ENCODE results near the gene TRAF3.

Gene TRAF3

GRCh38 chr14:102731871-102732800, 45.1 kb upstream of the TRAF3 start:
- no peak for TF ChIP-seq CTCF (IDR thresholded peaks at IDR 0.05; ENCODE audit: control insufficient read depth, extremely low read depth, insufficient read depth)
- DNase-seq (ENCODE audit: low read depth), result no peak
- H3K4me3 ChIP-seq (ENCODE audit: low read depth, low read length), result no peak overlapping the region

GRCh38 chr14:102732924-102733323, 44.3 kb upstream of the TRAF3 start:
- DNase-seq (ENCODE audit: low read depth), result no peak
- H3K4me3 ChIP-seq (ENCODE audit: low read depth, low read length), result no peak overlapping the region
- no peak for TF ChIP-seq CTCF (IDR thresholded peaks at IDR 0.05; ENCODE audit: control insufficient read depth, extremely low read depth, insufficient read depth)

- H3K4me3 ChIP-seq (ENCODE audit: low read depth, low read length), result no peak overlapping the region
- no peak for DNase-seq (ENCODE audit: low read depth)
- no peak for TF ChIP-seq CTCF (IDR thresholded peaks at IDR 0.05; ENCODE audit: control insufficient read depth, extremely low read depth, insufficient read depth)
These were observed 43.9 kb upstream of the TRAF3 start for GRCh38 chr14:102733326-102733725.

- TF ChIP-seq CTCF (IDR thresholded peaks at IDR 0.05; ENCODE audit: control insufficient read depth, extremely low read depth, insufficient read depth), result no peak
- no peak for DNase-seq (ENCODE audit: low read depth)
- H3K4me3 ChIP-seq (ENCODE audit: low read depth, low read length), result no peak overlapping the region
These were observed 42.8 kb upstream of the TRAF3 start for GRCh38 chr14:102734436-102734835.

- no peak for DNase-seq (ENCODE audit: low read depth)
- no peak for TF ChIP-seq CTCF (IDR thresholded peaks at IDR 0.05; ENCODE audit: control insufficient read depth, extremely low read depth, insufficient read depth)
These were observed 40.3 kb upstream of the TRAF3 start for GRCh38 chr14:102736956-102737355.

GRCh38 chr14:102737402-102738372, 39.6 kb upstream of the TRAF3 start:
- TF ChIP-seq CTCF (IDR thresholded peaks at IDR 0.05; ENCODE audit: control insufficient read depth, extremely low read depth, insufficient read depth), result no peak
- no peak overlapping the region for H3K4me3 ChIP-seq (ENCODE audit: low read depth, low read length)
- no peak for DNase-seq (ENCODE audit: low read depth)

More at GRCh38 chr14:102736956-102737355, 40.3 kb upstream of the TRAF3 start:
- no peak overlapping the region for H3K4me3 ChIP-seq (ENCODE audit: low read depth, low read length)
